Stimulated activated naive B cell treated with anti-CD40 and anti-IgM and Interleukin-4, amounts not matched to agents 10 μg/mL and 1 μg/mL and 100 μg/mL, for 72 hours (primary cell): ENCODE results near the gene SIAH3.
"Not testable (repeated sequence)": the region's sequence is repeated elsewhere in the genome, so short reads cannot be mapped to it uniquely, and the experiment has no call there.

Experiments
- ATAC-seq, 2 donors: fragments of 150-1000 bp; cut with Tn5 transposase; replicated peaks; 2 replicates each; pipeline ENCODE4 v1.10.0; 2021; ENCODE audit warnings: moderate library complexity in 1 of 2
- DNase-seq: peaks from one replicate; pipeline ENCODE4 v3.0.0; 2021
- H3K27ac Mint-ChIP-seq: one replicate; pipeline ENCODE4 v1.8.0; 2022; ENCODE audit warnings: mild to moderate bottlenecking, mixed read lengths
- H3K27me3 Mint-ChIP-seq, 2 donors: one replicate each; pipeline ENCODE4 v1.8.0; 2022; ENCODE audit warnings: mixed read lengths in 2 of 2
- H3K36me3 Mint-ChIP-seq, 2 donors: one replicate each; pipeline ENCODE4 v1.8.0; 2022; ENCODE audit warnings: mixed read lengths in 2 of 2, mild to moderate bottlenecking in 1 of 2
- H3K4me1 Mint-ChIP-seq, 2 donors: one replicate each; pipeline ENCODE4 v1.8.0; 2022; ENCODE audit warnings: mixed read lengths in 2 of 2, mild to moderate bottlenecking in 1 of 2
- H3K4me3 Mint-ChIP-seq, 2 donors: one replicate each; pipeline ENCODE4 v1.8.0; 2022; ENCODE audit warnings: mild to moderate bottlenecking in 2 of 2, mixed read lengths in 2 of 2, moderate library complexity in 1 of 2
- H3K9me3 Mint-ChIP-seq, 2 donors: one replicate each; pipeline ENCODE4 v1.8.0; 2022; ENCODE audit warnings: mixed read lengths in 2 of 2, mild to moderate bottlenecking in 1 of 2

Gene SIAH3

DNA sequence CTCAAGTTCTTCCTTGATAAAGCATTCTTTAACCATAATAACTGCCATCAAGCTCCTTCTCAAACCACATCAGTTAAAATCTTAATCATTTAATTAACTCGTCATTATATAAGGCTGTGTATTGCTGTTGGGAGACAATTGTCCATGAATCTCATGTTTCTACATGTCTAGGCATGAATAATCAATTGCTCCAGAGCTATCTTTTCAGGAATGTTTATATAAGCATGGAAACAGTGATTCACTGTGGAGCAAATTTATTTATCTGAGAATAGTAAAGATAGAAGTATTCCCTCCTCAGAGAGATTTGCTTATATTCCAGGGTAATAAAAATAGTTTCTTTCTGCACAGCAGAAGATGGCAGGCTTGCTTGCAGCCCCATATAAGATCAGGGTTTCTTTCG is 78.3 kb downstream of the SIAH3 start:
- Mint-ChIP-seq H3K9me3 (no peaks in the 10 kb centered on the region), H3K27ac (no peak overlapping the region), H3K4me1 (no peaks in the 10 kb centered on the region), H3K36me3 (no peaks in the 10 kb centered on the region), H3K27me3 (peaks cover 3 to 5% of the 10 kb centered on the region in 2 donors), H3K4me3 (no peak overlapping the region)
- DNase-seq, result no peak
- no peak for ATAC-seq

DNA sequence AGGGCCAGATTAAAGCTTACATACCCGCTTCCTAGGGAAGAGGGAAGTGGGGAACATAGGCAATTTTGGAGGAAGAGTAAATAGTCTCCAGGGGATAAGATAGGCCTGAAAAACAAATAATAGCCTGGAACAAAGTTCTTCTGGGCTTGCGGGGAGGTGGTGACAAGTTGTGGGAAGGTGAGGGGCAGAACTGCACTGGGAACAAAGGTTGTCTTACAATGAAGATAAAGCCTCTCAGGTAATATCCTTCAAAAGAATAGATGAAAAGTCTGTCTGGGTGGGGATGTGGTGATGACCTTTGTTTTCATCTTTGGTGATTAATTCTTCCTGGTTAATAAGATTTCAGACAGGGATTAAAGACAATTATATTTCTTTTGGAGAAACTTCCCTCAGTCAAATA is 80.7 kb downstream of the SIAH3 start:
- H3K9me3 Mint-ChIP-seq, result no peaks in the 10 kb centered on the region
- H3K36me3 Mint-ChIP-seq, result no peaks in the 10 kb centered on the region
- H3K4me3 Mint-ChIP-seq, result no peak overlapping the region
- H3K27me3 Mint-ChIP-seq, result peaks cover 3 to 5% of the 10 kb centered on the region in 2 donors
- H3K4me1 Mint-ChIP-seq, result no peaks in the 10 kb centered on the region
- H3K27ac Mint-ChIP-seq, result no peak overlapping the region
- DNase-seq (no peak), ATAC-seq (no peak)

DNA sequence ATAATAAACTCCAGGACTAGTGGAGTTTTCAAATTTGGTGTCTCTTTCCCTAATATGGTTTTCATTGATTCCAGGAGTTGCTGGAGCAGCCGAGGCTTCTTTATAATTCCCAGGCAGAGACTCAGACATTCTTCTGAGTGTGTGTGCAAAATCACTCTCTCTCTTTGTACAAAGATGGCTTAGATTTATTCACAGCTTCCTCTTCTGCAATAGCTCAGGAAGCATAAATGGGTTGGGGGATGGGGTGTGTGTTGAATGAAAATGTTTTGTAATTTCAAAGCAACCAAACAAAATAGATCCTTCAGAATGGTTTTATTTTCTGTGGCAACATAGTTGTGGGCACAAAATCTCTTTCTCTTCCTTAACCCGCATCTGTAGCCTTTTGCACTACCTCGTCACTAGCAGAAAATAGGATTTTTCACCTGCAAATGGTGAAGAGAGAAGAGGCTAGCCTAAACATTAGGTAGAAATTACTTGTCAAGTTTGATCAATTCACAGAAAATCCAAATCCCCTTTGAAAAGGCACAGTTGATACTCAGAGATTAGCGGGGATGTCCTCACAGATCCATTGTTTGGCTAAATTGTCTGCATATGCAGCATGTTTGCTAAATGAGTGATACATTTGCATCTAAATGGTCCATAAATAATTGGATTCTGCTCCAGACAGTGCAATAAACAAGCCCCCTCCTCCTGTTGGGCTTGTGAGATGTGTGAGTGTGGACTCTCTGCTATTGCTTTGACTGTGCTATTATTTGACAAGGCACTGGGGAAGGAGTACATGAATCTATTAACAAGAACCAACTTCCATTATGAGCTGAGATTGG is 82.7 kb downstream of the SIAH3 start:
- Mint-ChIP-seq H3K9me3 (no peaks in the 10 kb centered on the region), H3K27me3 (peaks cover 0 to 4% of the 10 kb centered on the region in 2 donors), H3K27ac (no peak overlapping the region)

DNA sequence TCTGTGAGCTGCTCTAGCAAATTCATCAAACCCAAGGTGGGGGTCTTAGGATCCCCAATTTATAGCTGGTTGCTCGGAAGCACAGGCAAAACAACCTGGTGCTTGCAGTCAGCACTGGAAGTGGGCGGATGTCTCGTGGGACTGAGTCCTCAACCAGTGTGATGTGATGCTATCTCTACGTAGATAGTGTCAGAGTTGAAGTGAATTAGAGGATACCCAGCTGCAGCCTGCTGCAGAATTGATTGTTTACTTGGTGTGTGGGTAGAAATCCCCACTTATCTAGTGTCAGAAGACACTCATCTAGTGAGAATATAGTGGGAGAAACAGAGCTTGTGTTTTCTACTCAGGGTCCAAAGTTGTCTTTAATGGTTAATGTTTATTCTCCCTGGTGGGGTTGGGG is 86.1 kb downstream of the SIAH3 start:
- Mint-ChIP-seq H3K27ac (no peak overlapping the region), H3K4me1 (no peaks in the 10 kb centered on the region), H3K9me3 (no peaks in the 10 kb centered on the region), H3K4me3 (no peak overlapping the region), H3K36me3 (no peaks in the 10 kb centered on the region), H3K27me3 (peaks cover 7 to 13% of the 10 kb centered on the region in 2 donors)
- no peak for ATAC-seq
- no peak for DNase-seq

More for the DNA sequence above, 82.7 kb downstream of the SIAH3 start:
- Mint-ChIP-seq H3K4me3 (no peak overlapping the region), H3K4me1 (no peaks in the 10 kb centered on the region), H3K36me3 (no peaks in the 10 kb centered on the region)
- no peak for DNase-seq
- no peak for ATAC-seq

DNA sequence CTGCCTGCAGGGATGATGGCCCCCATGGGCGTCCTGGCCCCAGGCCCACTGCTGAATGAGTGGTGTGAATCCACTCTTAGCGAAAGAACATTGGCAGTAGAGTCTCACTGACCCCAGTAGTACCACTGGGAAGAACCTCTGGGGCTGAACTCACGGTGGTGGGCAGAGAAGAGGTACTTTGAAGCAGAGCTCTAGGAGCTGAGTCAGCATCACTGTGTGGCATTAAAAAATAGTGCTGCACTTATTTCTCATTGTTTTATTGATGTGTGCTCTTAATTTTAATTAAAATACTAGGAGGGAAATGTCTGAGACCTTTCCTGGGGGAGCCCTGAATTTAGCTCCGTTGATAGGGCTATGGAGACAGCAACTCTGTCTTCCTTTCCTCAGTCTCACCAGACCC is 88.1 kb downstream of the SIAH3 start:
- ATAC-seq, result no peak
- H3K9me3 Mint-ChIP-seq, result peaks cover 0 to 3% of the 10 kb centered on the region in 2 donors
- DNase-seq, result no peak

GRCh38 chr13:45757589-45757988 is 94.0 kb downstream of the SIAH3 start:
- not testable (repeated sequence) for DNase-seq, ATAC-seq, H3K27ac Mint-ChIP-seq, H3K4me3 Mint-ChIP-seq, H3K4me1 Mint-ChIP-seq, H3K36me3 Mint-ChIP-seq
- Mint-ChIP-seq H3K9me3 (peaks cover 9 to 10% of the 10 kb centered on the region in 2 donors), H3K27me3 (peaks cover 0 to 11% of the 10 kb centered on the region in 2 donors)

More for the DNA sequence above, 88.1 kb downstream of the SIAH3 start:
- H3K27me3 Mint-ChIP-seq, result peaks cover 7 to 13% of the 10 kb centered on the region in 2 donors
- no peaks in the 10 kb centered on the region for H3K4me1 Mint-ChIP-seq
- H3K4me3 Mint-ChIP-seq, result no peak overlapping the region
- H3K36me3 Mint-ChIP-seq, result no peaks in the 10 kb centered on the region
- no peak overlapping the region for H3K27ac Mint-ChIP-seq

- peaks cover 0 to 11% of the 10 kb centered on the region in 2 donors for H3K27me3 Mint-ChIP-seq
- not testable (repeated sequence) for H3K27ac Mint-ChIP-seq, DNase-seq, ATAC-seq, H3K4me1 Mint-ChIP-seq, H3K36me3 Mint-ChIP-seq, H3K4me3 Mint-ChIP-seq
- peaks cover 9 to 10% of the 10 kb centered on the region in 2 donors for H3K9me3 Mint-ChIP-seq
Measured at GRCh38 chr13:45756498-45756897, 95.1 kb downstream of the SIAH3 start.

GRCh38 chr13:45752510-45752909 is 99.0 kb downstream of the SIAH3 start:
- H3K27me3 Mint-ChIP-seq, result peaks cover 5 to 11% of the 10 kb centered on the region in 2 donors
- DNase-seq, result no peak
- H3K27ac Mint-ChIP-seq, result no peak overlapping the region
- H3K36me3 Mint-ChIP-seq, result no peaks in the 10 kb centered on the region
- no peak for ATAC-seq
- H3K9me3 Mint-ChIP-seq, result peaks cover 0 to 1% of the 10 kb centered on the region in 2 donors
- H3K4me1 Mint-ChIP-seq, result no peaks in the 10 kb centered on the region
- H3K4me3 Mint-ChIP-seq, result no peak overlapping the region

DNA sequence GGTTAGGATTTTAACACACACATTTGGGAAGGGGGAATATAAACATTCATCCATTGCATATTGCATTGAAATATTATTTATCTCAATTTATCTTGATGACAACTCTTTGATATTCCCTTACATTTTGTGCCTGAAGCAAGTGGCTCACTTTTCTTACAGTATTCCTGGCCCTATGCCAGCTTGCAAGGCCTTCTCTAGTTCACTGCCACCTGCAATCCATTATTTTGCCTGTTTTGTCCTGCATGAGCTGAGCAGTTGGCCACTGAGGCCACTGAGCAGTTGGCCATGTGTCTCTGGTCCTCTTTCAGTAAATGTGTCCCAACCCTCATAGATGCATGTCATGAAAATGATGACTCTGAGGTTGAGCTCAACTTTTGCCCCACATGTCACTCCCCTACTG is 99.7 kb downstream of the SIAH3 start:
- ATAC-seq (no peak), DNase-seq (no peak)
- Mint-ChIP-seq H3K36me3 (no peaks in the 10 kb centered on the region), H3K27me3 (peaks cover 5 to 11% of the 10 kb centered on the region in 2 donors), H3K4me3 (no peak overlapping the region), H3K4me1 (no peaks in the 10 kb centered on the region), H3K27ac (no peak overlapping the region), H3K9me3 (no peaks in the 10 kb centered on the region)

- ATAC-seq (no peak), DNase-seq (no peak)
- H3K9me3 Mint-ChIP-seq, result no peaks in the 10 kb centered on the region
- no peak overlapping the region for H3K27ac Mint-ChIP-seq
- H3K36me3 Mint-ChIP-seq, result no peaks in the 10 kb centered on the region
- peaks cover 5 to 9% of the 10 kb centered on the region in 2 donors for H3K27me3 Mint-ChIP-seq
- H3K4me1 Mint-ChIP-seq, result no peaks in the 10 kb centered on the region
- no peak overlapping the region for H3K4me3 Mint-ChIP-seq
Measured at GRCh38 chr13:45750566-45750965, 101.0 kb downstream of the SIAH3 start.

DNA sequence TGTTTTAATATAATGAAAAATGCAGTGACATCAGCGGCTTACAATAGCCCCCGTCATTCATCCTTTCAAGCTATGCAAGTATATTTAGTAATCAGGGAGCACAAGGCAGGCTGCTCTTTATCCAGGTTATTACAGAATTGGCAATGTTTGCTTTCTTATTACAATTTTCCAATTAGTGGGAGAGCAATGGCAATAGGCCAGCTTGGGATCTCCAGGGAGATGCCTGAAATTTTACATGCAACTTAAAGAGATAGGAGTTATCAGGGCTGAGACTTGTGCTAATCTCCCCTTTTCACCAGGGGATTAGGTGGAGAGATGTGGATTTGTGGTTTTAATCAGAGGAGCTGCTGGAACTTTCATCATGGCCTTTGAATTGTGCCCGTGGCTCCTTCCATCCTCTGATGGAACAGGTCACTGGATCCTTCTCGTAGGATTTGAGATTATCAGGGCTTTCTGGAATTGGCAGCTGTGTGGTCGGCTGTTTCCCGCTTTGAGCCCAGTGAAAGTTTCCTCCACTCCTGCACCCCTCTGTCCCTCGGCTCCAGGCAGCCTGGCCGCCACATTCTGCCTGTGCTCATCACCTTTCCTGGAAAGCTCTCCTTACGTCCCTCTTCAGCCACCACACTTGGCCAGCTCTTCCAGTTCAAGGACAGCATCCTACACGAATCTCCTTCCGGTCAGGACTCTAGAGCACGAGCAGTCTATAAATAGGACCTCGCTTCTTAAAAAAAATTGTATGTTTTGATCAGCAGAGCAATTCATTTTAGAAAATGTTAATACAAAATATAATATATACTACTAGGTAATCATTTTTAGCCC is 102.4 kb downstream of the SIAH3 start:
- Mint-ChIP-seq H3K36me3 (no peaks in the 10 kb centered on the region), H3K9me3 (no peaks in the 10 kb centered on the region), H3K4me1 (no peaks in the 10 kb centered on the region), H3K27ac (peak overlapping the region; percentile 56), H3K27me3 (peaks cover 5% of the 10 kb centered on the region in 2 donors), H3K4me3 (no peak overlapping the region)
- DNase-seq (no peak), ATAC-seq (no peak)

- H3K4me3 Mint-ChIP-seq, result no peak overlapping the region
- no peaks in the 10 kb centered on the region for H3K4me1 Mint-ChIP-seq
- H3K36me3 Mint-ChIP-seq, result no peaks in the 10 kb centered on the region
- DNase-seq (no peak), ATAC-seq (no peak)
- no peak overlapping the region for H3K27ac Mint-ChIP-seq
- no peaks in the 10 kb centered on the region for H3K9me3 Mint-ChIP-seq
- peaks cover 3 to 5% of the 10 kb centered on the region in 2 donors for H3K27me3 Mint-ChIP-seq
Measured at GRCh38 chr13:45747071-45747470, 104.5 kb downstream of the SIAH3 start.

DNA sequence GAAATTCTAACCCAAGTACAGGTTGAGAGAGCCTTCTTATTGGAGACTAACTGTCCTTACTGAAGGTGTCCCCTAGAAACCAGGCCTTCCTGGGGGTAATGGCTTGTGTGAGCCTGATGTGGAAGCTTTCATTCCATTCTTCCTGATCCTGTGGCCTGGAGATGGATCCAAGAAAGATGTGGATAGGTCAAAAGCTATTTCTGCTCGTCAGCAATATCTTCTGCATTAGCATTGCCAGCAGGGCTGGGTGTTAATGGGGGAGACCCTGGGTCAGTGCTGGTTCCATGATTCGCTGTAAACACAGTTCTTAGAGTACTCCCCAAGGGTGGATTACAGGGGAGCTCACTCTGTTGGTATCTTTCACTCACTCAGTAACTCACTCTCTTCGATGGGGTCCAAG is 106.6 kb downstream of the SIAH3 start:
- Mint-ChIP-seq H3K4me3 (no peak overlapping the region), H3K27me3 (peaks cover 3 to 5% of the 10 kb centered on the region in 2 donors), H3K9me3 (no peaks in the 10 kb centered on the region), H3K4me1 (no peaks in the 10 kb centered on the region), H3K27ac (no peak overlapping the region), H3K36me3 (no peaks in the 10 kb centered on the region)
- DNase-seq, result no peak
- no peak for ATAC-seq

- H3K4me3 Mint-ChIP-seq, result no peak overlapping the region
- H3K36me3 Mint-ChIP-seq, result no peaks in the 10 kb centered on the region
- ATAC-seq (no peak), DNase-seq (no peak)
- no peaks in the 10 kb centered on the region for H3K4me1 Mint-ChIP-seq
- H3K27me3 Mint-ChIP-seq, result no peaks in the 10 kb centered on the region
- no peak overlapping the region for H3K27ac Mint-ChIP-seq
- no peaks in the 10 kb centered on the region for H3K9me3 Mint-ChIP-seq
Measured at GRCh38 chr13:45742985-45743384, 108.6 kb downstream of the SIAH3 start.
